Measurements from ENCODE around the gene HIGD1B.
A peak's percentile ranks its signal among the peaks of the same experiment; 100 is the strongest.
"Not testable (repeated sequence)": the region's sequence is repeated elsewhere in the genome, so short reads cannot be mapped to it uniquely, and the experiment has no call there.

HIGD1B gene

GRCh38 chr17:44847586-44847985 lies at the start of gene HIGD1B:
TSS of gene HIGD1B (plus strand) at chr17:44847883. CDS start at chr17:44848153, 270 bp downstream.
- DNase-seq = no peak

DNA sequence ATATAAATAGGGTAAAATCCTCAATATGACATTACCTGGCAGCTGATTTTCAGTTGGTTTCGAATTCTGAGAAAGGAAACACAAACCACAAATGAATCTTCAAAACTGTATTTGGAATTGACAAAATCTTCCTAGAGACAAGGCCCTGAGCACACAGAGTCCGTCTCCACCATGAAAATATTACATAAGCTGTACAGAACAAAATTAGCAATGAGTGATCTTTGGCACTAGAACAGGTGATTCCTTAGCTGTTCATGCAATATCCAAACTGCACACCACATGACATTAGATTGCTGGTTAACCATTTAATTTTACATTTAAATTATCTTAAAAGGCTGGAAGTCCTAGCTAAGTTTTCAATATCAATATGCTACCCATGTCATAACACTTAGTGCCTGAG lies 49.3 kb upstream of the HIGD1B start:
- no peak for DNase-seq

DNA sequence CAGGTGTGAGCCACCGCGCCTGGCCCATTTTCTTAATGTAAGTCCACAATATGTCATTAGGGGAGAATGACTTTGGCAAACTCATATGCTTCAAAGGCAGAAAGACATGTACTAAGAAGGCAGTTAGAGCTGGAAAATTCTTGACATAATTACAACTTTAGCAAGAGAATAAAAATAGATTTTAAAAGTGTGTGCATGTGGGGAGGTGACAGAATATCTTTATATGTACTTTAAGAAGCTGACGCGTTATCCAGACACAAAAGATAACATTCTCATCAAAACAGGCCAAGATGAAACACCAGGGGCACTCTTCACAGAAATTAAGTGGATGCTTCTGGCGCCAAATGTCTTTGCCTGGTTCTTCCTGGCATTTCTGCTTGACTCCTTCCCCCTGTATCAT lies 45.8 kb upstream of the HIGD1B start:
- DNase-seq = no peak

DNA sequence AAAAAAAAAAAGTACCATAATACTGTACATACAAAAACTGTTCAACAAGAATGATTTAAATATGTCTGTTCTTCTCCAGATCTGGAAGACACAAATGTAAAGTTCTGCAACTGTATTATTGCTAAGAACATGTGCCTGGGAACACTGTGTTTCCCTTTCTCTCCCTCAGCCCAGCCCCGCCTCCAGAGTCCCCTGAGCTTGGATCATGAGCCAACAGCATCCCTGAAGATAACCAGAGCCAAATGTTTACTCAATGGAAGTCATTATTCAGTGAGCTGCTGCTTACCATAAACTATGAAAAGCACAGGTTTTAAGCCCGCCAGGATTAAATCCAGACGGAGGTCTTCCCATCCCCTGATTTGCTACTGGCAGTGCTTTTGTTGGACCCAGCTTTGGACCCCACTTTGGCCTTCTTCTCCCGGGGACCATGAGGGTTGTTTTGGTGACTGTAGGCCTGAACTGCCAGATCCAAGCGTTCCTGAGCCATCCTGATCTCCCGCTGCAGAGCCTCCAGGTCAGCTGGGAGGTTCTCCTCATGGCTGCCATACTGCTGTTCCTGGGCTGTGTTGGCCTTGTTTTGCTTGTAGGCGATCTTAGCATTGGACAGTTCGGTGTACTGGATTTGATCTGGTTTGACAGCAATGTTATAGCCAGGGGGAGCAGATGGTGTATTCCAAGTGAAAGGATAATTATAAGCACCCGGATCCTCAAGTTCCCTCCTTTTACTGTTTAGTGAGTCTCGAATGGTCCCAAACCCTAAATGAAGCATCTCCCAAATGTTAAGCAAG lies 43.2 kb upstream of the HIGD1B start:
- DNase-seq = no peak

DNA sequence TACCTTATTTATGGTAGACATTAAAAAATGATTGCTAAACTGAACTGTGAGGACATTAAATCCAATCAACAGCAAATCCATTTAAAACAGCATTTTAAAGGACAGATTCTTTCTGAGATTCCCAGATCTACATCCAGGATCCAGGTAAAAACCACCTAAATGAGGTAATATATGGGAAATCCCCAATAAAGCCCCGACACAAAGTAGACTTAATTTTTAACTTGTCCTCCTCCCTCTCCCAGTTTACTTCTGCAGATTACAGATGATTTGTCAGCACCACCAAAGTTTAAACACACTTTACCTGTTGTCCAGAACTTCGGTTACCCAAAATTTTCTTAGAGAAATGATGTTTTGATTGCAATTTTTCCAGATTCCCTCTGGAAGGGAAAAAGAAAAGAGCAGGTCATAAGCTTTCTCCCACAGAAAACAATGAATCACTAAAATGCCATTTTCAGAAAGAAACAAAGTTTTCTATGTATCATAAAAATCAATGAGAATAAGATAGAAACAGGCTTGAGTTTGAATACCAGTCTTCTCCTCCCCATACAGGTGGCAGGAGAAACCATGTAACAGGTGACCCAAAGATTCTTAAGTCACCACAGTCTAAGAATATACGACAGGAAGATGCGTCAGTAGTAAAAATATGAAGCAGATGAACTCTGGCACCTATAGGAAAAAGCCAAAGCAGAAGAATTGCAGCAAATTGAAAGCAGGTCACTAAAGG lies 40.4 kb upstream of the HIGD1B start:
- no peak for DNase-seq

GRCh38 chr17:44807817-44808155 lies 39.9 kb upstream of the HIGD1B start:
- no peak for DNase-seq

GRCh38 chr17:44808156-44808555 lies 39.5 kb upstream of the HIGD1B start:
- no peak for DNase-seq

DNA sequence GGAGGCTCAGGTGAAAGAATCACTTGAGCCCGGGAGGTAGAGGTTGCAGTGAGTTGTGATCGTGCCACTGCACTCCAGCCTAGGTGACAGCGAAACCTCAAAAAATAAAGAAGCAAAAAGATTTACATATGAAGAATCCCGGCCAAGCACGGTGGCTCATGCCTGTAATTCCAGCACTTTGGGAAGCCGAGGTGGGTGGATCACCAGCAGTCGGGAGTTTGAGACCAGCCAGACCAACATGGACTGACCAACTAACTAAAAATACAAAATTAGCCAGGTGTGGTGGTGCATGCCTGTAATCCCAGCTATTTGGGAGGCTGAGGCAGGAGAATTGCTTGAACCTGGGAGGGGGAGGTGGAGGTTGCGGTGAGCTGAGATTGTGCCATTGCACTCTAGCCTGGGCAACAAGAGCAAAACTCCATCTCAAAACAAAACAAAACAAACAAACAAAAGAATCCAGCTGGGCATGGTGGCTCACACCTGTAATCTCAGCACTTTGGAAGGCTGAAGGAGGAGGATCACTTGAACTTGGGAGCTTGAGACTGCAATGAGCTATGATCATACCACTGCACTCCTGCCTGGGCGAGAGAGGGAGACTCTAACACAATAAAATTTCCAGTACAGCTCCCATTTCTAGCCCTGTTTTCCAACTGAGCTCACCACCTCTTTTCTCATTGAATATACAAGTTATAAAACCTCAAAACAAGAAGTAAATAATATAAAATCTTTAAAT lies 38.9 kb upstream of the HIGD1B start:
- DNase-seq = not testable (repeated sequence)

- DNase-seq = no peak
These were observed 35.4 kb upstream of the HIGD1B start for GRCh38 chr17:44812263-44812662.

- not testable (repeated sequence) for DNase-seq
These were observed 29.2 kb upstream of the HIGD1B start for GRCh38 chr17:44818508-44818907.

- DNase-seq = no peak
These were observed 27.0 kb upstream of the HIGD1B start for GRCh38 chr17:44820631-44821212.

GRCh38 chr17:44825236-44825635 lies 22.4 kb upstream of the HIGD1B start:
- not testable (repeated sequence) for DNase-seq

GRCh38 chr17:44826123-44826790 lies 21.4 kb upstream of the HIGD1B start:
- DNase-seq = no peak

GRCh38 chr17:44827863-44828262 lies 19.8 kb upstream of the HIGD1B start:
- DNase-seq = no peak

DNA sequence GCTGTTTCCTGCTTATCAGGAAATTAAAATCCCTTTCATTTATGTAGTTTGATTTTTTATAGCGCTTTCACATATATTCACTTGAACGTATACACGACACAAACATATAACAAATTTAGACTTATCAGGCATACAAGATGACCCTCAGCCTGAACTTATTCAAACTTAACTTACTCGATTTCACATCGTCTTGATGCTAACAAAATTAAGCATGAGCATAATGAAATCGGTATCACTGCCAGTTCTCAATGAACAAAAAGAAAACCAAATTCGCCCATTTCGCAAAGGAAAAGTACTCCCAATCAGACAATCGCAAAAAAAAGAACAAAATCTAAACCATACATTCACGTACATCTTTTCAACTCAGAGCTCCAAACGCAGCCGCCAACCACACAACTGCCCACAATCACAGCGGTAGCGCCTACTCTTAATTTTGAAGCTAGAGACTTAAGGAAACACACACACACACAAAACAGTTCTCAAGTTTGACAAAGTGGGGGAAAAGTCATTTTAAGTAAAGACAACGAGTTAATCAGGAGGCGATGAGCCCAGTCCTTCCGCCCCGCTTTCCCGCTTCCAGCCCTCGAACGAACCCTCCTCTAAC lies 18.7 kb upstream of the HIGD1B start:
- no peak for DNase-seq

GRCh38 chr17:44829523-44830358 lies 17.9 kb upstream of the HIGD1B start, which contains the start of gene GJC1:
TSS of gene GJC1 (minus strand) at chr17:44830287. CDS start at chr17:44805817, 24,470 bp downstream.
- DNase-seq = peak; percentile 69

- DNase-seq = peak; percentile 71
These were observed 17.1 kb upstream of the HIGD1B start for GRCh38 chr17:44830359-44831288.

DNA sequence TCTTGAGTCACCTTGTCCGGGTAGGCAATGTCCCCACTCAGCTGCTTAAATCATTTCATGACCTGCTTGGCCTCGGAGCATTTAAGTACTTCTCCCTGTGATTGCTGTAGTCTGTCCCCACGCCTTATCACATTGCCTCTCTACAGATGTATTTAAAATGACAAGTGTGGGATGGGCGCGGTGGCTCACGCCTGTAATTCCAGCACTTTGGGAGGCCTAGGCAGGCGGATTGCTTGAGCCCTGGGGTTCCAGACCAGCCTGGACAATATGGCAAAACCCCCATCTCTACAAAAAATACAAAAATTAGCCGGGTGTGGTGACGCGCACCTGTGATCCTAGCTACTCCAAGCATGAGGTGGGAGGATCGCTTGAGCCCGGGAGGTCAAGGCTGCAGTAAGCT lies 16.3 kb upstream of the HIGD1B start:
- DNase-seq = no peak

- DNase-seq = no peak
These were observed 14.9 kb upstream of the HIGD1B start for GRCh38 chr17:44832805-44833204.

- no peak for DNase-seq
These were observed 10.5 kb upstream of the HIGD1B start for GRCh38 chr17:44837196-44837595.
